ENCODE measurements around the gene CATSPERZ. TPM values are rescaled to one million over a fixed set of nuclear protein-coding genes. Genes with fewer than 3 reads are reported as not detected.
A peak's percentile ranks its signal among the peaks of the same experiment; 100 is the strongest.

CATSPERZ gene
- total and polyA plus RNA-seq, 9 of the 15 experiments (the other 6 are each of a cell fraction or from before 2014, with no cell fraction given): 0.86 to 8.5 (median 3.5) TPM

DNA sequence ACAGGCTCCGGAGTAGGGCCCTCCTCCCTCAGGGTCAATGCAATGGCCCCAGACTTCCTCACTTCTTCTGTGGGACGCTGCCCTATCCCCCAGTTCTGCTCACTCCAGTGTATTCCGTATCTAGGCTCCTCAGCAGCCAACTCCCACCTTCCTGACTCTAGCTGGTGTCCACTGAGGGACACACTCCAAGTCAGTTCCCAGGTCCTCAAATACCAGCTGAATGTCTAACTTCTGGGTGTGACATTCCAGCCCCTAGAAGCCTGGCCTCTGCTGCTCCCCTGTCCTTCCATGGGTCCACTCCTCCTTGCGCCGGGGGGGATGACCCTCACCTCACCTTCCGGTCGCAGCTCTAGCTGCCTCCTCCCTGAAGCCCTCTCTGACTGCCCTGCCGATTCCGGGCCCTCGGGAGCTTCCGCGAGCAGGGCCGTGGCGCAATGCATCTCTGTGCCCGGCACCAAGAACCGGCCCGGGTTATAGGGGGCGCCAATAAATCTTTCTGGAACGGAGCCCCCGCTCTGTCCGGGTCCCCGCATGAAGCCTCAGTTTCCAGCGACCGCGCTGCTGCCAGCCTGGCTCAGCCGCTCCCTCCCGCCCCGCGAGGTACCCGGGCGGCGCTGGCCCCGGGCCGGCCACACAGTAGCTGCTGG is 31.1 kb upstream of the CATSPERZ start (continued):
- TF ChIP-seq, protein P1, sequence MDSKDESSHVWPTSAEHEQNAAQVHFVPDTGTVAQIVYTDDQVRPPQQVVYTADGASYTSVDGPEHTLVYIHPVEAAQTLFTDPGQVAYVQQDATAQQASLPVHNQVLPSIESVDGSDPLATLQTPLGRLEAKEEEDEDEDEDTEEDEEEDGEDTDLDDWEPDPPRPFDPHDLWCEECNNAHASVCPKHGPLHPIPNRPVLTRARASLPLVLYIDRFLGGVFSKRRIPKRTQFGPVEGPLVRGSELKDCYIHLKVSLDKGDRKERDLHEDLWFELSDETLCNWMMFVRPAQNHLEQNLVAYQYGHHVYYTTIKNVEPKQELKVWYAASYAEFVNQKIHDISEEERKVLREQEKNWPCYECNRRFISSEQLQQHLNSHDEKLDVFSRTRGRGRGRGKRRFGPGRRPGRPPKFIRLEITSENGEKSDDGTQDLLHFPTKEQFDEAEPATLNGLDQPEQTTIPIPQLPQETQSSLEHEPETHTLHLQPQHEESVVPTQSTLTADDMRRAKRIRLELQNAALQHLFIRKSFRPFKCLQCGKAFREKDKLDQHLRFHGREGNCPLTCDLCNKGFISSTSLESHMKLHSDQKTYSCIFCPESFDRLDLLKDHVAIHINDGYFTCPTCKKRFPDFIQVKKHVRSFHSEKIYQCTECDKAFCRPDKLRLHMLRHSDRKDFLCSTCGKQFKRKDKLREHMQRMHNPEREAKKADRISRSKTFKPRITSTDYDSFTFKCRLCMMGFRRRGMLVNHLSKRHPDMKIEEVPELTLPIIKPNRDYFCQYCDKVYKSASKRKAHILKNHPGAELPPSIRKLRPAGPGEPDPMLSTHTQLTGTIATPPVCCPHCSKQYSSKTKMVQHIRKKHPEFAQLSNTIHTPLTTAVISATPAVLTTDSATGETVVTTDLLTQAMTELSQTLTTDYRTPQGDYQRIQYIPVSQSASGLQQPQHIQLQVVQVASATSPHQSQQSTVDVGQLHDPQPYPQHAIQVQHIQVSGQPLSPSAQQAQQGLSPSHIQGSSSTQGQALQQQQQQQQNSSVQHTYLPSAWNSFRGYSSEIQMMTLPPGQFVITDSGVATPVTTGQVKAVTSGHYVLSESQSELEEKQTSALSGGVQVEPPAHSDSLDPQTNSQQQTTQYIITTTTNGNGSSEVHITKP (IDR thresholded peaks at IDR 0.05; ENCODE audit: partially characterized antibody): peak; percentile 55
- TF ChIP-seq ESRRA (IDR thresholded peaks at IDR 0.05; ENCODE audit: borderline replicate concordance, low read depth): peak; percentile 83
- peak; percentile 51 for TF ChIP-seq POLR2B (IDR thresholded peaks at IDR 0.05; ENCODE audit: low read depth, partially characterized antibody)
- no peak for TF ChIP-seq HMGN3 (IDR thresholded peaks at IDR 0.05; ENCODE audit: borderline replicate concordance, extremely low read depth, insufficient read length, low read depth, low read length)
- no peak for TF ChIP-seq CC2D1A (IDR thresholded peaks at IDR 0.05)
- TF ChIP-seq RFX7 (CRISPR knock-in tag; IDR thresholded peaks at IDR 0.05): no peak
- TF ChIP-seq, protein P2, sequence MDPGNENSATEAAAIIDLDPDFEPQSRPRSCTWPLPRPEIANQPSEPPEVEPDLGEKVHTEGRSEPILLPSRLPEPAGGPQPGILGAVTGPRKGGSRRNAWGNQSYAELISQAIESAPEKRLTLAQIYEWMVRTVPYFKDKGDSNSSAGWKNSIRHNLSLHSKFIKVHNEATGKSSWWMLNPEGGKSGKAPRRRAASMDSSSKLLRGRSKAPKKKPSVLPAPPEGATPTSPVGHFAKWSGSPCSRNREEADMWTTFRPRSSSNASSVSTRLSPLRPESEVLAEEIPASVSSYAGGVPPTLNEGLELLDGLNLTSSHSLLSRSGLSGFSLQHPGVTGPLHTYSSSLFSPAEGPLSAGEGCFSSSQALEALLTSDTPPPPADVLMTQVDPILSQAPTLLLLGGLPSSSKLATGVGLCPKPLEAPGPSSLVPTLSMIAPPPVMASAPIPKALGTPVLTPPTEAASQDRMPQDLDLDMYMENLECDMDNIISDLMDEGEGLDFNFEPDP (CRISPR knock-in tag; IDR thresholded peaks at IDR 0.05): no peak
- no peak for TF ChIP-seq NCOA4 (IDR thresholded peaks at IDR 0.05; ENCODE audit: partially characterized antibody)
- TF ChIP-seq RFX1 (IDR thresholded peaks at IDR 0.05): no peak
- no peak for TF ChIP-seq KDM4B (IDR thresholded peaks at IDR 0.05; ENCODE audit: borderline replicate concordance in 2 of 2, low read depth in 1 of 2)
- TF ChIP-seq, protein P3, sequence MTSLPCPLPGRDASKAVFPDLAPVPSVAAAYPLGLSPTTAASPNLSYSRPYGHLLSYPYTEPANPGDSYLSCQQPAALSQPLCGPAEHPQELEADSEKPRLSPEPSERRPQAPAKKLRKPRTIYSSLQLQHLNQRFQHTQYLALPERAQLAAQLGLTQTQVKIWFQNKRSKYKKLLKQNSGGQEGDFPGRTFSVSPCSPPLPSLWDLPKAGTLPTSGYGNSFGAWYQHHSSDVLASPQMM (CRISPR knock-in tag; IDR thresholded peaks at IDR 0.05): no peak
- TF ChIP-seq DDX20 (tag; IDR thresholded peaks at IDR 0.05; ENCODE audit: low read depth): no peak
- no peak for TF ChIP-seq PCBP1 (IDR thresholded peaks at IDR 0.05; ENCODE audit: low read depth, low read length, poor library complexity, severe bottlenecking)
- TF ChIP-seq PHB2 (IDR thresholded peaks at IDR 0.05; ENCODE audit: low read depth): no peak
- TF ChIP-seq, protein P4, sequence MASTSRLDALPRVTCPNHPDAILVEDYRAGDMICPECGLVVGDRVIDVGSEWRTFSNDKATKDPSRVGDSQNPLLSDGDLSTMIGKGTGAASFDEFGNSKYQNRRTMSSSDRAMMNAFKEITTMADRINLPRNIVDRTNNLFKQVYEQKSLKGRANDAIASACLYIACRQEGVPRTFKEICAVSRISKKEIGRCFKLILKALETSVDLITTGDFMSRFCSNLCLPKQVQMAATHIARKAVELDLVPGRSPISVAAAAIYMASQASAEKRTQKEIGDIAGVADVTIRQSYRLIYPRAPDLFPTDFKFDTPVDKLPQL (IDR thresholded peaks at IDR 0.05; ENCODE audit: extremely low read depth, insufficient read length): no peak
- no peak for TF ChIP-seq KLF16 (IDR thresholded peaks at IDR 0.05)
- no peak for TF ChIP-seq HNRNPUL1 (IDR thresholded peaks at IDR 0.05; ENCODE audit: low read length)
- TF ChIP-seq ZNF76 (CRISPR knock-in tag; IDR thresholded peaks at IDR 0.05; ENCODE audit: borderline replicate concordance): no peak
- TF ChIP-seq, protein P5, sequence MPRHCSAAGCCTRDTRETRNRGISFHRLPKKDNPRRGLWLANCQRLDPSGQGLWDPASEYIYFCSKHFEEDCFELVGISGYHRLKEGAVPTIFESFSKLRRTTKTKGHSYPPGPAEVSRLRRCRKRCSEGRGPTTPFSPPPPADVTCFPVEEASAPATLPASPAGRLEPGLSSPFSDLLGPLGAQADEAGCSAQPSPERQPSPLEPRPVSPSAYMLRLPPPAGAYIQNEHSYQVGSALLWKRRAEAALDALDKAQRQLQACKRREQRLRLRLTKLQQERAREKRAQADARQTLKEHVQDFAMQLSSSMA (CRISPR knock-in tag; IDR thresholded peaks at IDR 0.05): no peak
- TF ChIP-seq, protein P6, sequence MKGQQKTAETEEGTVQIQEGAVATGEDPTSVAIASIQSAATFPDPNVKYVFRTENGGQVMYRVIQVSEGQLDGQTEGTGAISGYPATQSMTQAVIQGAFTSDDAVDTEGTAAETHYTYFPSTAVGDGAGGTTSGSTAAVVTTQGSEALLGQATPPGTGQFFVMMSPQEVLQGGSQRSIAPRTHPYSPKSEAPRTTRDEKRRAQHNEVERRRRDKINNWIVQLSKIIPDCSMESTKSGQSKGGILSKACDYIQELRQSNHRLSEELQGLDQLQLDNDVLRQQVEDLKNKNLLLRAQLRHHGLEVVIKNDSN (CRISPR knock-in tag; IDR thresholded peaks at IDR 0.05): no peak
- TF ChIP-seq MCM7 (IDR thresholded peaks at IDR 0.05): no peak
